LNCAP (cell line): Measurements from ENCODE around the gene CIAO3.

Experiments used
- TF ChIP-seq, protein P1 (sequence below): fragments of 450-650 bp; IDR thresholded peaks from 2 replicates; pipeline ENCODE4 v1.5.1; 2017; ENCODE audit warnings: mild to moderate bottlenecking

CIAO3 gene

DNA sequence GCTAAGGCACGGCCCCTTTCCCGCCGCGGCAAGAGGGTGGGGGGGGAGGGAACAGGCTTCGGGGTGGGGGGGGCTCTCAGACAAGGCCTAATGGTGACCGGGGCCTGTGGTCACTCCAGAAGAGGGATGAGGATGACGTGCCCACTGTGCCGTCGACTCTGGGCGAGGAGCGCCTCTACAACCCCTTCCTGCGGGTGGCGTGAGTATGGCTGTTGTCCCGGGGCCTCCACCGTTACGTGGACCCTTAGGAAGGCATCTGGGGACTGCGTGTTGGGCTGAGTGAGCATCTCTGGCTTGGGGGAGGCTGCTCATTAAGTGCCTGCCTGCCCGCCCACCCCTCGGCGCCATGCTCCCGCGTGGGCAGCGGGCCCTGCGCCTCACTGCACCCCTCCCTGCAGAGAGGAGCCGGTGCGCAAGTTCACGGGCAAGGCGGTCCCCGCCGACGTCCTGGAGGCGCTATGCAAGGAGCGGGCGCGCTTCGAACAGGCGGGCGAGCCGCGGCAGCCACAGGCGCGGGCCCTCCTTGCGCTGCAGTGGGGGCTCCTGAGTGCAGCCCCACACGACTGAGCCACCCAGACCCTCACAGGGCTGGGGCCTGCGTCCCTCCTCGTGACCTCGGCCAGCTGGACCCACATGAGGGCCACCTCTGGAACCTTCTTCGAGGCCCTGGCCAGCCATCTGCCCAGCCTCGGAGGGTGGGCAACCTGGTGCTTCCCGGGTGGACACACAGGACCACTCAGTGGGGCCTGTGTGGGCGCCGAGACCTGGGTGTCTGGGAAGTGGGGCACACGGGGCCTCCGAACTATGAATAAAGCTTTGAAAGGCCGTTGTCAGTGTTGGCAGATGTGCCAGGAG lies 11.7 kb downstream of the CIAO3 start:
- TF ChIP-seq, protein P1, sequence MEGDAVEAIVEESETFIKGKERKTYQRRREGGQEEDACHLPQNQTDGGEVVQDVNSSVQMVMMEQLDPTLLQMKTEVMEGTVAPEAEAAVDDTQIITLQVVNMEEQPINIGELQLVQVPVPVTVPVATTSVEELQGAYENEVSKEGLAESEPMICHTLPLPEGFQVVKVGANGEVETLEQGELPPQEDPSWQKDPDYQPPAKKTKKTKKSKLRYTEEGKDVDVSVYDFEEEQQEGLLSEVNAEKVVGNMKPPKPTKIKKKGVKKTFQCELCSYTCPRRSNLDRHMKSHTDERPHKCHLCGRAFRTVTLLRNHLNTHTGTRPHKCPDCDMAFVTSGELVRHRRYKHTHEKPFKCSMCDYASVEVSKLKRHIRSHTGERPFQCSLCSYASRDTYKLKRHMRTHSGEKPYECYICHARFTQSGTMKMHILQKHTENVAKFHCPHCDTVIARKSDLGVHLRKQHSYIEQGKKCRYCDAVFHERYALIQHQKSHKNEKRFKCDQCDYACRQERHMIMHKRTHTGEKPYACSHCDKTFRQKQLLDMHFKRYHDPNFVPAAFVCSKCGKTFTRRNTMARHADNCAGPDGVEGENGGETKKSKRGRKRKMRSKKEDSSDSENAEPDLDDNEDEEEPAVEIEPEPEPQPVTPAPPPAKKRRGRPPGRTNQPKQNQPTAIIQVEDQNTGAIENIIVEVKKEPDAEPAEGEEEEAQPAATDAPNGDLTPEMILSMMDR, result no peak

DNA sequence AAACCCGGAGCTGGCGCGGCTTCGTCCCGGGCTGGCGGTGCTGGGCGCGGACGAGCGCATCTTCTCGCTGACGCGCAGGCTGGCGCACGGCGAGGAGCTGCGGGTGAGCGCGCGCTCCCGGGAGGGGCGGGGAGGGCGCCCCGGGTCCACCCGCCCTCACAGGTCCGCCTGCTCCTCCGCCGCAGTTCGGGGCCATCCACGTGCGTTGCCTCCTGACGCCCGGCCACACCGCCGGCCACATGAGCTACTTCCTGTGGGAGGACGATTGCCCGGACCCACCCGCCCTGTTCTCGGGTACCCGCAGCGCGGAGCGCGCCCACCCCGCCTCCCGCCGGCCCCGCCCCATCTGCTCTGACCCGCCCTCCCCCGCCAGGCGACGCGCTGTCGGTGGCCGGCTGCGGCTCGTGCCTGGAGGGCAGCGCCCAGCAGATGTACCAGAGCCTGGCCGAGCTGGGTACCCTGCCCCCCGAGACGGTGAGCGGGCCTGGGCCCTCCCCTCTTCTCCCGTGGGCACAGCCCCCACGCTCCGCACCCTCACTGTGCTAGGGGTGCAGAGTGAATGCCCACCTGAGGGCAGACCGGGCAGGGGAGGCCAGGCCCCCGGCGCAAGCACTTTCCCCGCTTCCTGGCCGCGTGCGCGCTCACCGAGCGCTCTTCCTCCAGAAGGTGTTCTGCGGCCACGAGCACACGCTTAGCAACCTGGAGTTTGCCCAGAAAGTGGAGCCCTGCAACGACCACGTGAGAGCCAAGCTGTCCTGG lies 12.5 kb downstream of the CIAO3 start:
- TF ChIP-seq, protein P1, result no peak

DNA sequence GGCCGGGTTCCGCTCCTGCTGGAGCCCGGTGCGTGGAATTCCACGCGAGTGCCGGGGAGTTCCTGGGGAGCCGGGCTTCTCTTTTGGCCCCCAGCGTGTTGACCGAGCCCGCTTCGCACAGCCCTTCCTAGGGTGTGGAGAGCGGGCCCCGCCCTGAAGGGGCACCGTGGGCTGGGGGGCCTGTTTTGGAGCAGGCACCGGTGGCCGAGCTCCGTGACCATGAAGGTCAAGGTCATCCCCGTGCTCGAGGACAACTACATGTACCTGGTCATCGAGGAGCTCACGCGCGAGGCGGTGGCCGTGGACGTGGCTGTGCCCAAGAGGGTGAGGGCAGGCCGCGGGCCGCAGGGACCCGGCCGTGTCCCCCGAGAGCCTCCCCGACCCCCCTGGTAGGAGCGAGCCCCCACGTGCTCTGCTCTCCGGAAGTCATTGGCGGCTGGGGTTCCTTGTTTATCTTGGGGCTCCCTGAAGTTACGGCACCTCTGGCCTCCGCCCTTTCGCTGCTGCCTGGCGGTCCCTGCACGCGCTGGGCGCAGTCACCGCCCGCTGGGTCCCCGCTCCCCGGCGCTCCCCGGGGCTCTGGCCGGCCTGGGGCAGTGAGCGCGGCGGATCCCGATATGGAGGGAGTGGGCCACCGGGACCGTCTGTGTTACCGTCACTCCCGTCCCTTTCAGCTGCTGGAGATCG lies 13.4 kb downstream of the CIAO3 start:
- TF ChIP-seq, protein P1, result no peak

DNA sequence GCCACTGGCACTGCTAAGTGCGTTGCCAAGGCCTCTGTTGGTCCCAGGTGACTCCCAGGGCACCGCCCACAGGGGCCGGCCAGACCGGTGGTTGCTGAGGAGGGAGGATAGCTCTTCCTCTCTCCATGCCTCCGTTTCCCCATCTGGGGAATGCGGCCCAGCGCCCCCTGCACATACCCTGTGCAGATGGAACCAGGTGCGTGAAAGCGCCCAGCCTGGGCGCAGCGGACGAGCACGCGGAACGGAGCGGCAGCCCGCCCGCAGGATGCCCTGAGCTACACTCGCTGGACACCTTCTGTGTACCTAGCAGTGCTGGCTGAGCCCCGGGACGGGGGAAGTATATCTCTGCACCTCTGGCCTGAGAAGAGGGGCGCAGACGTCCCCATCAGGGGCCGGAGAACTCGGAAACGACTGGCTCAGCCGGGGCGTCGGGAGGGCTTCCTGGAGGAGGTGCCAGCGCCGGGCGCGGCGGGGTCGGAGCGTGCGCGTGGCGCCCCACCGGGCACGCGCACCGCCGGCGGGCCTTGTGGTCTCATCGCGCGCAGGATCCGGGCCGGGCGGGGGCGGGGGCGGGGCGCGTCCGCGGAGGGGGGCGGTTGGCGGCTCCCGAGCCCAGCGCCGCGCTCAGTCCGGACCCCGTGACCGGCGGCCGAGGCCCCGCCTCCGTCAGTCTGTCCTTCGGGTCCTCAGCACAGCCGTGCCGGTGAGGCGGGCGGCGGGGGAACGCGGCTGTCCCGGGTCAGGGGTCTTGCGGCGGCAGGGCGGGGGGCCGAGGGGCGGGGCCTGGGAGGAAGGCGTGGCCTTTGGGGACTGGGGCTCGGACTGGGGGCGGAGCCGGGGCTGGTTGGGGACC lies 14.1 kb downstream of the CIAO3 start, which contains the start of the genes CCDC78 and HAGHL:
Gene CCDC78 (minus strand): TSS at position 6 of the 853 bp plus-strand sequence. CDS start 76 bp downstream, outside the sequence.
Gene HAGHL (plus strand): TSS at position 669 of the 853 bp plus-strand sequence. CDS start 404 bp downstream, outside the sequence.
- TF ChIP-seq, protein P1, result no peak

DNA sequence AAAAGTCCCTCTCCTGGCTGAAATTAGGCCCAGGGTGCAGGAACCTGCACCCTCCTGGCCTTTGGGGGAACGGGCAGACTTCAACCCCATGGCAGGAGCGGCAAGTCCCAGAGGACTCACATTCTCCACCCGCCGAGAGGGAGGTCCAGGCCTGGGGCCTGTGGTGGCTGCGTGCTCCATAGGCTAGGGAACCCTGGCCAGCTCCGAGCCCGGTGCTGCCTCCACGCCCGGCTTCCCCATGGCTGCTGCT lies 14.7 kb downstream of the CIAO3 start:
- TF ChIP-seq, protein P1, result no peak

DNA sequence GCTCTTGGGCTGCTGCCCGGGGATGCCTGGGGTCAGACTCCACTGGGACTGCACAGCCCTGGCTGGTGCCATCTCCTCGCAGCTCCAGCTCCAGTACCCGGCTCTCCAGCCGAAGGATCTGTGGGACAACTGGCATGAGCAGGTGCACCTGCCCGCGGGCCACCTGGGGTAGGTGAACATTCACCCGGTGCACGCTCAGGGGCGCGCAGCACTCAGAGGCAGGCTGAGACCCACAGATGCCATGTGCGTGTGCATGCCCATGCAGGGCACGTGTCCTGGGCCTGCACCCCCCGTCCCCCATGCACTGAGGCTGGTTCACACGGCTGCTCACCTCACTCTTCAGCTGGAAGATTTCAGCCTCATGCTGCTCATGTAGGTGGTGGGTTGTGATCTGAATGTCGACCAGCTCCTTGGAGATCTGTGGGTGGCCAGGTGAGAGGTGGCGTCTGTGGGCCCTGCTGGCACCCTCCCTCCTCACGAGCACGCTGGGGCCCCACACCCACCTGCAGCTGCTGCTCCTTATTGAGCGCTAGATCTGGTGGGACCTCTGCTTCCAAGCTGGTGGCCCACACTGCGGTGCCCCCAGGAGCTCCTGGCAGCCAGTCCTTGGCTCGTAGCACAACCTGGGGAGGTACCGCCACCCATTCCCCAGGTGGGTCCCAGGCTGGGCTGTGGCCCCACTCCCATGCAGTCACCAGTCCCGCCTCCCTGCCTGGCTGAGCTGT lies 15.2 kb downstream of the CIAO3 start:
- TF ChIP-seq, protein P1, result no peak
